HL-60 (cell line): ENCODE measurements around the gene SNCA.

Experiments used
- DNase-seq, 2 experiments: peaks; one replicate each; pipeline ENCODE4 v3.0.0-alpha.2; 2010 to 2020; ENCODE audit warnings: low read depth in 1 of 2, low spot score in 1 of 2
- H3K27ac ChIP-seq: fragments of 250-450 bp; sonication (Bioruptor Pico); replicated peaks from 2 replicates; pipeline ENCODE4 v1.5.1; 2020; ENCODE audit warnings: mild to moderate bottlenecking, moderate library complexity
- H3K27me3 ChIP-seq: fragments of 250-450 bp; sonication (Bioruptor Pico); 2 replicates; pipeline ENCODE4 v1.5.1; 2021; ENCODE audit warnings: mild to moderate bottlenecking, moderate library complexity; ENCODE audit not compliant: insufficient read depth, poor library complexity, severe bottlenecking
- H3K4me3 ChIP-seq: replicated peaks from 2 replicates; pipeline ENCODE4 v1.5.1; 2011; ENCODE audit warnings: mild to moderate bottlenecking, control low read depth, low read length; ENCODE audit not compliant: insufficient read depth
- GABPA ChIP-seq: IDR thresholded peaks from 2 replicates; pipeline ENCODE4 v1.6.1; 2012; ENCODE audit warnings: low read depth
- POLR2AphosphoS5 ChIP-seq: IDR thresholded peaks from 2 replicates; pipeline ENCODE4 v1.6.1; 2012; ENCODE audit warnings: low read depth
- REST ChIP-seq: IDR thresholded peaks from 2 replicates; pipeline ENCODE4 v1.6.1; 2012; ENCODE audit warnings: low read depth; ENCODE audit not compliant: insufficient replicate concordance
- SPI1 ChIP-seq: IDR thresholded peaks from 2 replicates; pipeline ENCODE4 v1.6.1; 2012; ENCODE audit warnings: low read depth, mild to moderate bottlenecking, borderline replicate concordance
- TF ChIP-seq, protein P1 (sequence below): IDR thresholded peaks from one replicate; pipeline ENCODE4 v1.5.1; 2011; ENCODE audit warnings: low read length, control low read depth, inconsistent platforms; ENCODE audit not compliant: insufficient read depth

The SNCA gene

DNA sequence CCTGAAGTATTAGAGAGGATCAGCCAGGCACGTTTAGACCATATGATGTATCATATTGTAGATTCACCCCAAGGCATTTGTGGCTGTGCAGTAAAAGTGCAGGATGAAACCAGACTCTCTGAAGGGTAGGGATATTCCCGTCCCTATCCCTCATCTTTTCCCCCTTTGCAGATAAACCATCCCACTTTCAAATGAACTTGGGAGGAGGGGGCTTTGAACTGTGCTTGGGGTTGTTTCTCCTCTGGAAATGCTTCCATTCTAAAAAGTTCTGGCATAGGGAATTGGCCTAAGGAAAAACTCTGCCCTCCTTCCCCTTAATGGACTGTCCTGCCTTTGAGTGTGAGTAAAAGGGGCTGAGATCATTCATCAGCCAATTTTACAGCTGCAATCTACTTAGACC lies 23.8 kb downstream of the SNCA start:
- DNase-seq = no peak
- TF ChIP-seq SPI1 (no peak), GABPA (no peak), REST (no peak), POLR2AphosphoS5 (no peak)
- TF ChIP-seq, protein P1, sequence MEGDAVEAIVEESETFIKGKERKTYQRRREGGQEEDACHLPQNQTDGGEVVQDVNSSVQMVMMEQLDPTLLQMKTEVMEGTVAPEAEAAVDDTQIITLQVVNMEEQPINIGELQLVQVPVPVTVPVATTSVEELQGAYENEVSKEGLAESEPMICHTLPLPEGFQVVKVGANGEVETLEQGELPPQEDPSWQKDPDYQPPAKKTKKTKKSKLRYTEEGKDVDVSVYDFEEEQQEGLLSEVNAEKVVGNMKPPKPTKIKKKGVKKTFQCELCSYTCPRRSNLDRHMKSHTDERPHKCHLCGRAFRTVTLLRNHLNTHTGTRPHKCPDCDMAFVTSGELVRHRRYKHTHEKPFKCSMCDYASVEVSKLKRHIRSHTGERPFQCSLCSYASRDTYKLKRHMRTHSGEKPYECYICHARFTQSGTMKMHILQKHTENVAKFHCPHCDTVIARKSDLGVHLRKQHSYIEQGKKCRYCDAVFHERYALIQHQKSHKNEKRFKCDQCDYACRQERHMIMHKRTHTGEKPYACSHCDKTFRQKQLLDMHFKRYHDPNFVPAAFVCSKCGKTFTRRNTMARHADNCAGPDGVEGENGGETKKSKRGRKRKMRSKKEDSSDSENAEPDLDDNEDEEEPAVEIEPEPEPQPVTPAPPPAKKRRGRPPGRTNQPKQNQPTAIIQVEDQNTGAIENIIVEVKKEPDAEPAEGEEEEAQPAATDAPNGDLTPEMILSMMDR = no peak
- no peak overlapping the region for H3K27ac ChIP-seq

GRCh38 chr4:89807441-89808140 lies 29.4 kb downstream of the SNCA start:
- DNase-seq = no peak
- no peaks in the 10 kb centered on the region for H3K27me3 ChIP-seq
- no peak overlapping the region for H3K4me3 ChIP-seq
- TF ChIP-seq SPI1 (no peak), REST (no peak)
- TF ChIP-seq, protein P1 = no peak
- H3K27ac ChIP-seq = no peak overlapping the region

More for the DNA sequence above, 23.8 kb downstream of the SNCA start:
- no peaks in the 10 kb centered on the region for H3K27me3 ChIP-seq
- no peak overlapping the region for H3K4me3 ChIP-seq

DNA sequence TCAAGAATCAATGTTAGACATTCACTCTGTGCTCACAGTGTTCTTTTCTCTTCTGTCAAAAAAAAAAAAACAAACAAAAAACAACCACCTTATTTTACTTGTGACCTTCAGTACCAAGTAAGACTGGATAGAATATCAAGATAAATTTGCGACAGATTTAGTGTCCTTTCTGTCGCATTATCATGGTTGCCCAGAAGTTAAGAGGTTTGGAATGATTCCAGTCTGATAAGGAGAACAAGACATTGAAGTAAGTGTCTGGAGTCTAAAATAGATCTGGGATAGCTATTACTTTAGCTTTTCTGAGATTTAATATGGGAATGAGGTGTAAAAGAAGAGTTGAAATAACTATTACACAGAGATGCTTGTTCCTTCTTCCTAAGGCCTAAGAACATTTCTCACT lies 31.7 kb downstream of the SNCA start:
- Histone ChIP-seq H3K4me3 (no peak overlapping the region), H3K27ac (no peak overlapping the region), H3K27me3 (no peaks in the 10 kb centered on the region)
- no peak for DNase-seq
- TF ChIP-seq SPI1 (no peak), REST (no peak), POLR2AphosphoS5 (no peak), GABPA (no peak)
- TF ChIP-seq, protein P1 = no peak
